NB4 (cell line): ENCODE measurements around the gene MYLK.
"Not testable (repeated sequence)": the region's sequence is repeated elsewhere in the genome, so short reads cannot be mapped to it uniquely, and the experiment has no call there.

Experiments used
- MYC ChIP-seq: IDR thresholded peaks from 2 replicates; pipeline ENCODE4 v1.6.1; 2011; ENCODE audit warnings: low read depth, low read length
- POLR2A ChIP-seq: IDR thresholded peaks from 2 replicates; pipeline ENCODE4 v1.6.1; 2011; ENCODE audit warnings: mild to moderate bottlenecking; ENCODE audit not compliant: insufficient read length; ENCODE audit errors: extremely low read depth
- TF ChIP-seq, protein P1 (sequence below): IDR thresholded peaks from one replicate; pipeline ENCODE4 v1.5.1; 2012; ENCODE audit warnings: low read depth, low read length
- TF ChIP-seq, protein P2 (sequence below): IDR thresholded peaks from 2 replicates; pipeline ENCODE4 v1.6.1; 2011; ENCODE audit warnings: low read depth, low read length

DNA sequence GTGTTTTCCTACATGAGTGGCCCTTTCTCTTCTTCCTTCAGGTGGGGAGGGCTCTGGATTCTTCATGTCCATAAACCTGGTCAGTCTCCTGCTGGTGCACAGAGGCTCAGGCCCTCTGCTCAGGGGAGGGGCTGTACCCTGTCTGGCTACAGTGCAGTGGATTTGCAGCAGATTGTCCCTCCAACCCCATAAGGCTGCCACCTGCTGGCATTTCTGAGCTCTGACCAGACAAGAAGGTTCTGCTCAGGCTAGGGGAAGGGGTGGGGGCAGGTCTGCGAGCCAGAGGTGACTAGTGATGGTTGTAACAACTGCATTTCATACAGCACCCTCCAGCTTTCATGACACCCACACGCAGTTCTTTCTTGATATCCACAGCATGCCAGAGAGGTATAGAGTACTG lies 182.1 kb downstream of the MYLK start:
- TF ChIP-seq, protein P1, sequence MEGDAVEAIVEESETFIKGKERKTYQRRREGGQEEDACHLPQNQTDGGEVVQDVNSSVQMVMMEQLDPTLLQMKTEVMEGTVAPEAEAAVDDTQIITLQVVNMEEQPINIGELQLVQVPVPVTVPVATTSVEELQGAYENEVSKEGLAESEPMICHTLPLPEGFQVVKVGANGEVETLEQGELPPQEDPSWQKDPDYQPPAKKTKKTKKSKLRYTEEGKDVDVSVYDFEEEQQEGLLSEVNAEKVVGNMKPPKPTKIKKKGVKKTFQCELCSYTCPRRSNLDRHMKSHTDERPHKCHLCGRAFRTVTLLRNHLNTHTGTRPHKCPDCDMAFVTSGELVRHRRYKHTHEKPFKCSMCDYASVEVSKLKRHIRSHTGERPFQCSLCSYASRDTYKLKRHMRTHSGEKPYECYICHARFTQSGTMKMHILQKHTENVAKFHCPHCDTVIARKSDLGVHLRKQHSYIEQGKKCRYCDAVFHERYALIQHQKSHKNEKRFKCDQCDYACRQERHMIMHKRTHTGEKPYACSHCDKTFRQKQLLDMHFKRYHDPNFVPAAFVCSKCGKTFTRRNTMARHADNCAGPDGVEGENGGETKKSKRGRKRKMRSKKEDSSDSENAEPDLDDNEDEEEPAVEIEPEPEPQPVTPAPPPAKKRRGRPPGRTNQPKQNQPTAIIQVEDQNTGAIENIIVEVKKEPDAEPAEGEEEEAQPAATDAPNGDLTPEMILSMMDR, result peak; percentile 48
- not testable (repeated sequence) for TF ChIP-seq POLR2A, MYC
- TF ChIP-seq, protein P2, sequence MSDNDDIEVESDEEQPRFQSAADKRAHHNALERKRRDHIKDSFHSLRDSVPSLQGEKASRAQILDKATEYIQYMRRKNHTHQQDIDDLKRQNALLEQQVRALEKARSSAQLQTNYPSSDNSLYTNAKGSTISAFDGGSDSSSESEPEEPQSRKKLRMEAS, result not testable (repeated sequence)
